Measurements from ENCODE around the gene IPO11. TPM values are rescaled to one million over a fixed set of nuclear protein-coding genes. Genes with fewer than 3 reads are reported as not detected.

Gene IPO11
- total RNA-seq, 1 experiment from 2014 or later, result 66.5 TPM

GRCh38 chr5:62450259-62450658 lies 37.7 kb downstream of the IPO11 start:
- Histone ChIP-seq H3K4me3 (ENCODE audit: low read depth, low read length, poor library complexity, severe bottlenecking) (no peak overlapping the region), H3K36me3 (ENCODE audit: insufficient read depth, low read length, poor library complexity, severe bottlenecking) (peaks cover 10% of the 10 kb centered on the region), H3K9me3 (ENCODE audit: low read depth, low read length, poor library complexity, severe bottlenecking) (no peaks in the 10 kb centered on the region), H3K27me3 (replicated peaks; ENCODE audit: insufficient read depth, low read depth, low read length, poor library complexity) (no peaks in the 10 kb centered on the region), H3K4me1 (ENCODE audit: insufficient read depth, low read length, poor library complexity, severe bottlenecking) (no peaks in the 10 kb centered on the region), H3K27ac (ENCODE audit: low read depth, low read length, poor library complexity, severe bottlenecking) (no peak overlapping the region)
- TF ChIP-seq CTCF (conservative IDR thresholded peaks at IDR 0.05; ENCODE audit: low read depth, low read length), result no peak
- TF ChIP-seq EZH2 (IDR thresholded peaks at IDR 0.05; ENCODE audit: borderline replicate concordance, low read depth, low read length, poor library complexity, severe bottlenecking), result no peak
- POLR2A ChIA-PET (ENCODE audit: low non-redundant PET), result no interaction called here
- DNase-seq (ENCODE audit: low spot score), result no peak
- CTCF ChIA-PET, result interaction anchor here (0.7 kb wide), 1 partner anchor 12 kb away, joined by 5 read pairs; no protein-coding TSS in a partner anchor
- no TSS peak for BruUV-seq (replicated peaks)
- intact Hi-C loops (cut with micrococcal nuclease; ENCODE audit: unreplicated experiment), result no loop called here

GRCh38 chr5:62457071-62457470 lies 44.5 kb downstream of the IPO11 start:
- H3K4me3 ChIP-seq (ENCODE audit: low read depth, low read length, poor library complexity, severe bottlenecking), result no peak overlapping the region
- ChIA-PET POLR2A (ENCODE audit: low non-redundant PET) (no interaction called here), CTCF (interaction anchor here (0.7 kb wide), 1 partner anchor 485 kb away, joined by 3 read pairs; no protein-coding TSS in a partner anchor)
- no peak overlapping the region for H3K27ac ChIP-seq (ENCODE audit: low read depth, low read length, poor library complexity, severe bottlenecking)
- H3K4me1 ChIP-seq (ENCODE audit: insufficient read depth, low read length, poor library complexity, severe bottlenecking), result no peaks in the 10 kb centered on the region
- intact Hi-C loops (cut with micrococcal nuclease; ENCODE audit: unreplicated experiment), result no loop called here
- H3K27me3 ChIP-seq (replicated peaks; ENCODE audit: insufficient read depth, low read depth, low read length, poor library complexity), result no peaks in the 10 kb centered on the region
- no TSS peak for BruUV-seq (replicated peaks)
- no peak for TF ChIP-seq EZH2 (IDR thresholded peaks at IDR 0.05; ENCODE audit: borderline replicate concordance, low read depth, low read length, poor library complexity, severe bottlenecking)
- no peak for TF ChIP-seq CTCF (conservative IDR thresholded peaks at IDR 0.05; ENCODE audit: low read depth, low read length)
- peak; percentile 46 for DNase-seq (ENCODE audit: low spot score)
- no peaks in the 10 kb centered on the region for H3K36me3 ChIP-seq (ENCODE audit: insufficient read depth, low read length, poor library complexity, severe bottlenecking)
- H3K9me3 ChIP-seq (ENCODE audit: low read depth, low read length, poor library complexity, severe bottlenecking), result no peaks in the 10 kb centered on the region

GRCh38 chr5:62460578-62460983 lies 48.0 kb downstream of the IPO11 start:
- CTCF ChIA-PET, result interaction anchor here (2.2 kb wide), 1 partner anchor 319 kb away, joined by 10 read pairs; no protein-coding TSS in a partner anchor
- H3K4me1 ChIP-seq (ENCODE audit: insufficient read depth, low read length, poor library complexity, severe bottlenecking), result no peaks in the 10 kb centered on the region
- no TSS peak for BruUV-seq (replicated peaks)
- no peaks in the 10 kb centered on the region for H3K9me3 ChIP-seq (ENCODE audit: low read depth, low read length, poor library complexity, severe bottlenecking)
- POLR2A ChIA-PET (ENCODE audit: low non-redundant PET), result no interaction called here
- no peak overlapping the region for H3K27ac ChIP-seq (ENCODE audit: low read depth, low read length, poor library complexity, severe bottlenecking)
- peak; percentile 76 for DNase-seq (ENCODE audit: low spot score)
- intact Hi-C loops (cut with micrococcal nuclease; ENCODE audit: unreplicated experiment), result loop anchor here (1.0 kb wide), 1 partner anchor 319 kb away; no protein-coding TSS in a partner anchor
- no peak overlapping the region for H3K4me3 ChIP-seq (ENCODE audit: low read depth, low read length, poor library complexity, severe bottlenecking)
- TF ChIP-seq EZH2 (IDR thresholded peaks at IDR 0.05; ENCODE audit: borderline replicate concordance, low read depth, low read length, poor library complexity, severe bottlenecking) (no peak), CTCF (conservative IDR thresholded peaks at IDR 0.05; ENCODE audit: low read depth, low read length) (peak; percentile 85)
- no peaks in the 10 kb centered on the region for H3K27me3 ChIP-seq (replicated peaks; ENCODE audit: insufficient read depth, low read depth, low read length, poor library complexity)
- no peaks in the 10 kb centered on the region for H3K36me3 ChIP-seq (ENCODE audit: insufficient read depth, low read length, poor library complexity, severe bottlenecking)

Measured in A673 (cell line).